SK-N-SH (cell line): Measurements from ENCODE around the gene TPST2.

Experiments used
- CHD2 ChIP-seq: fragments of 150-350 bp; IDR thresholded peaks from 2 replicates; pipeline ENCODE4 v1.6.1; 2018; ENCODE audit warnings: low read length; ENCODE audit not compliant: partially characterized antibody
- YY1 ChIP-seq: IDR thresholded peaks from 2 replicates; pipeline ENCODE4 v1.4.0; 2012; ENCODE audit warnings: low read depth, mild to moderate bottlenecking
- TF ChIP-seq, protein P1 (sequence below): fragments of 200-600 bp; sonication (generic); IDR thresholded peaks from 2 replicates; pipeline ENCODE4 v1.6.1; 2017; ENCODE audit warnings: antibody characterized with exemption, mild to moderate bottlenecking, moderate library complexity
- TF ChIP-seq, protein P2 (sequence below): fragments of 150-350 bp; IDR thresholded peaks from 2 replicates; pipeline ENCODE4 v1.6.1; 2017; ENCODE audit warnings: antibody characterized with exemption, low read length, low read depth, borderline replicate concordance

DNA sequence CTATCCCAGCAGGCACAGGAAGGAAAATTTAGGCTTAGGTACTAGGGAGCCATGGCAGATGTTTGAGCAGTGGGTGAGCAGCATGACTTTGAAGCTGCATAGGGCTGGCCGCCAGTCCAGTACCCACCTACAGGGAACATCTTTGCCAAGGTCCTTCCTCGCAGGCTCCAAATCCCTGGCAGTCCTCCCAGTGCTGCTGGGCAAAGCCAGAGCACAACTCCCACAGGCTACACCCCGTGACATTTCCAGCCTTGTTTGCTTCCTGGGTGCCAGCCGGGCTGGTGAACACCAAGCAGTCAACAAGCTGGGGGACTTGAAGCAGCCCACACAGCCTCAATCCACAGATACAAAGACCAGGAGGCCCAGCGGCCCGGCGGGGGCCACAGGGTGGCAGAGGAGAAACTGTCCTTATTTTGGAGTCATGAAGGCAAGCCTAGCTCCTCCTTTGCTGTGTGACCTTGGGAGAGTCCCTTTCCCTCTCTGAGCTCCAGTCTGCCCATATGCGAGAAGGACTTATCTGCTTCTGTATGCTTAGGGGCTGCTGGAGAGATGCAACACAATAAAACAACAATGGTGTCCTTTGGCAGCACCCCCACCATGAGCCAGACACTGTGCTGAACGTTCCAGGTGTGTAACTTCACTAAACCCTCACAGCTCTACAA is 28.0 kb downstream of the TPST2 start:
- TF ChIP-seq, protein P1, sequence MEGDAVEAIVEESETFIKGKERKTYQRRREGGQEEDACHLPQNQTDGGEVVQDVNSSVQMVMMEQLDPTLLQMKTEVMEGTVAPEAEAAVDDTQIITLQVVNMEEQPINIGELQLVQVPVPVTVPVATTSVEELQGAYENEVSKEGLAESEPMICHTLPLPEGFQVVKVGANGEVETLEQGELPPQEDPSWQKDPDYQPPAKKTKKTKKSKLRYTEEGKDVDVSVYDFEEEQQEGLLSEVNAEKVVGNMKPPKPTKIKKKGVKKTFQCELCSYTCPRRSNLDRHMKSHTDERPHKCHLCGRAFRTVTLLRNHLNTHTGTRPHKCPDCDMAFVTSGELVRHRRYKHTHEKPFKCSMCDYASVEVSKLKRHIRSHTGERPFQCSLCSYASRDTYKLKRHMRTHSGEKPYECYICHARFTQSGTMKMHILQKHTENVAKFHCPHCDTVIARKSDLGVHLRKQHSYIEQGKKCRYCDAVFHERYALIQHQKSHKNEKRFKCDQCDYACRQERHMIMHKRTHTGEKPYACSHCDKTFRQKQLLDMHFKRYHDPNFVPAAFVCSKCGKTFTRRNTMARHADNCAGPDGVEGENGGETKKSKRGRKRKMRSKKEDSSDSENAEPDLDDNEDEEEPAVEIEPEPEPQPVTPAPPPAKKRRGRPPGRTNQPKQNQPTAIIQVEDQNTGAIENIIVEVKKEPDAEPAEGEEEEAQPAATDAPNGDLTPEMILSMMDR: no peak
- TF ChIP-seq, protein P2, sequence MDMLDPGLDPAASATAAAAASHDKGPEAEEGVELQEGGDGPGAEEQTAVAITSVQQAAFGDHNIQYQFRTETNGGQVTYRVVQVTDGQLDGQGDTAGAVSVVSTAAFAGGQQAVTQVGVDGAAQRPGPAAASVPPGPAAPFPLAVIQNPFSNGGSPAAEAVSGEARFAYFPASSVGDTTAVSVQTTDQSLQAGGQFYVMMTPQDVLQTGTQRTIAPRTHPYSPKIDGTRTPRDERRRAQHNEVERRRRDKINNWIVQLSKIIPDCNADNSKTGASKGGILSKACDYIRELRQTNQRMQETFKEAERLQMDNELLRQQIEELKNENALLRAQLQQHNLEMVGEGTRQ: no peak
- TF ChIP-seq YY1: no peak
- TF ChIP-seq CHD2: no peak
